SK-N-SH treated with all-trans-retinoic acid at 6 μM for 48 hours (cell line): ENCODE data around the gene CMTM2.
"Not testable (repeated sequence)": the region's sequence is repeated elsewhere in the genome, so short reads cannot be mapped to it uniquely, and the experiment has no call there.

Experiments
- ATAC-seq: fragments of 200-7000 bp; cut with Tn5 transposase; 3 replicates; pipeline ENCODE4 v1.9.1; 2020; ENCODE audit warnings: mild to moderate bottlenecking, moderate library complexity
- BACH2 ChIP-seq: fragments of 250-450 bp; sonication (Bioruptor Pico); IDR thresholded peaks from 2 replicates; pipeline ENCODE4 v1.9.0; 2021; ENCODE audit warnings: mild to moderate bottlenecking, borderline replicate concordance
- CSDC2 ChIP-seq: fragments of 250-450 bp; sonication (Bioruptor Pico); IDR thresholded peaks from 2 replicates; pipeline ENCODE4 v1.5.0; 2020; ENCODE audit warnings: mild to moderate bottlenecking, moderate library complexity
- GLIS3 ChIP-seq: fragments of 250-450 bp; sonication (Bioruptor Pico); IDR thresholded peaks from 2 replicates; pipeline ENCODE4 v1.5.0; 2020; ENCODE audit warnings: mild to moderate bottlenecking, moderate library complexity
- ISL1 ChIP-seq: fragments of 250-450 bp; sonication (Bioruptor Pico); IDR thresholded peaks from 2 replicates; pipeline ENCODE4 v2.1.2; 2022; ENCODE audit warnings: mild to moderate bottlenecking, moderate library complexity
- OSR1 ChIP-seq: fragments of 250-450 bp; sonication (Bioruptor Pico); IDR thresholded peaks from 2 replicates; pipeline ENCODE4 v1.8.0; 2022; ENCODE audit warnings: moderate library complexity, mild to moderate bottlenecking, inconsistent platforms
- PPARA ChIP-seq: fragments of 250-450 bp; sonication (Bioruptor Pico); IDR thresholded peaks from 2 replicates; pipeline ENCODE4 v1.5.0; 2020; ENCODE audit warnings: mild to moderate bottlenecking, borderline replicate concordance
- SNAI2 ChIP-seq: fragments of 250-450 bp; sonication (Bioruptor Pico); IDR thresholded peaks from 2 replicates; pipeline ENCODE4 v1.5.0; 2020; ENCODE audit warnings: mild to moderate bottlenecking, moderate library complexity
- ZC3H10 ChIP-seq: fragments of 250-450 bp; sonication (Bioruptor Pico); IDR thresholded peaks from 2 replicates; pipeline ENCODE4 v1.5.1; 2021; ENCODE audit warnings: mild to moderate bottlenecking, moderate library complexity
- ZFP30 ChIP-seq: fragments of 450-650 bp; formaldehyde crosslinking; IDR thresholded peaks from 2 replicates; pipeline ENCODE4 v1.5.0; 2022; ENCODE audit warnings: mild to moderate bottlenecking, moderate library complexity
- ZNF565 ChIP-seq: fragments of 450-650 bp; formaldehyde crosslinking; conservative IDR thresholded peaks from 2 replicates; pipeline ENCODE4 v1.5.0; 2020; ENCODE audit warnings: low read depth, mild to moderate bottlenecking, moderate library complexity
- ZNF70 ChIP-seq: fragments of 450-650 bp; formaldehyde crosslinking; IDR thresholded peaks from 2 replicates; pipeline ENCODE4 v1.5.0; 2020; ENCODE audit warnings: mild to moderate bottlenecking, moderate library complexity
- ZNF8 ChIP-seq: fragments of 450-650 bp; formaldehyde crosslinking; IDR thresholded peaks from 2 replicates; pipeline ENCODE4 v1.5.0; 2020; ENCODE audit warnings: mild to moderate bottlenecking, moderate library complexity
- TF ChIP-seq, protein P1 (sequence below): fragments of 250-450 bp; sonication (Bioruptor Pico); IDR thresholded peaks from 2 replicates; pipeline ENCODE4 v1.5.1; 2020; ENCODE audit warnings: low read depth, mild to moderate bottlenecking, moderate library complexity
- TF ChIP-seq, protein P2 (sequence below): fragments of 250-450 bp; sonication (Bioruptor Pico); IDR thresholded peaks from 2 replicates; pipeline ENCODE4 v1.8.0; 2021; ENCODE audit warnings: low read depth, mild to moderate bottlenecking, moderate library complexity, borderline replicate concordance
- TF ChIP-seq, protein P3 (sequence below): fragments of 250-450 bp; sonication (Bioruptor Pico); IDR thresholded peaks from 2 replicates; pipeline ENCODE4 v1.8.0; 2020; ENCODE audit warnings: mild to moderate bottlenecking, moderate library complexity, borderline replicate concordance
- TF ChIP-seq, protein P4 (sequence below): fragments of 250-450 bp; sonication (Bioruptor Pico); IDR thresholded peaks from 2 replicates; pipeline ENCODE4 v1.5.1; 2021; ENCODE audit warnings: mild to moderate bottlenecking, moderate library complexity

Gene CMTM2

DNA sequence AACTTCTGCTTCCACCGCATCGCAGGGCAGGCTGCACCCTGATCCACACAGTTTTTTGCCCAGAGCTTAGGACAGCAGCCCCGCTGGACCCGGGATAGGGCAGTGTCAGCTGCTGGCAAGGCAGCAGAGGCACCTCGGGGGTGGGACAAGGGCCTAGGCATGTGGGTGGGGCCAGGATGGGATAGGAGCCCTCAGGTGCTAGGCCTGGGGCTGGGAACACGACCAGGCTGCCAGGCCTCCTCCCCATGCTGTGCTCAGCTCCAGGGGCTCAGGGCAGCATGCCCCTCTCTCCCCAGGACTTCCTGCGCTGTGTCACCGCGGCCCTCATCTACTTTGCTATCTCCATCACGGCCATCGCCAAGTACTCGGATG lies 29.9 kb downstream of the CMTM2 start (continued):
- TF ChIP-seq, protein P1, sequence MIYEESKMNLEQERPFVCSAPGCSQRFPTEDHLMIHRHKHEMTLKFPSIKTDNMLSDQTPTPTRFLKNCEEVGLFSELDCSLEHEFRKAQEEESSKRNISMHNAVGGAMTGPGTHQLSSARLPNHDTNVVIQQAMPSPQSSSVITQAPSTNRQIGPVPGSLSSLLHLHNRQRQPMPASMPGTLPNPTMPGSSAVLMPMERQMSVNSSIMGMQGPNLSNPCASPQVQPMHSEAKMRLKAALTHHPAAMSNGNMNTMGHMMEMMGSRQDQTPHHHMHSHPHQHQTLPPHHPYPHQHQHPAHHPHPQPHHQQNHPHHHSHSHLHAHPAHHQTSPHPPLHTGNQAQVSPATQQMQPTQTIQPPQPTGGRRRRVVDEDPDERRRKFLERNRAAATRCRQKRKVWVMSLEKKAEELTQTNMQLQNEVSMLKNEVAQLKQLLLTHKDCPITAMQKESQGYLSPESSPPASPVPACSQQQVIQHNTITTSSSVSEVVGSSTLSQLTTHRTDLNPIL (CRISPR knock-in tag), result no peak
- TF ChIP-seq, all 23 proteins: peak for 0

DNA sequence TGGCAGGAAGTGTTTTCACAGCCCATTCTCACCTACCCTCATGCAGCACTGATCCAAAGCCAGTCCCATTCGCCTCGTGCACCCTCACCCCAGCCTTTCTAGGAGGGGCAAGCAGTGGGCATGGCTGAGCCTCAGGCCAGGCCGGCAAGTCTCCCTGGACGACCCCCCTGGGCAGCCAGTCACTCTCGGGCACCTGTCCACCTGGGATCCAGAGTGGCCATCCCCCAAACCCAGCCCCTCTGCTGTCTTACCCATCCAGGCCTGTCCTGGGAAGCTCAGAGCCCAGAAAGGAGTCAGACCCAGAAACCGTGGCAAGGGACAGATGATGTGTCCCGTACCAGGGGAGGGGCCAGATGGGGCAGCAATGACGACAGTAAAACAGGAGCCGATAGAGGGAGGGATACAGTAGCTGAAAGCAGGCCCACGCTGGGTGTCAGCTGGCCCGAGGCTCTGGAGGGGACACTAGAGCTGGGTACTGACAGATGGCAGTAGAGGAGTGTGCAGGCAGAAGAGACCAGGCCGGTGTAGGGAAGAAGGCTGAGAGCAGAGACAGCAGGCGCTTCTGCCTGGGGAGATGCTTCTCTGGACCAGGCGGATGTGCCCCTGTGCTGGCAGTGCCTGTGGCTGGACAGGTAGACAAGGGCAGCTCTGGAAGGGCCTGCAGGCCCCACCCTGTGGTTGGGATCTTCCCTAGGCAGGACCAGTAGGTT lies 31.0 kb downstream of the CMTM2 start:
- ATAC-seq, result no peak
- TF ChIP-seq ZNF70 (CRISPR knock-in tag), result no peak
- no peak for TF ChIP-seq SNAI2
- no peak for TF ChIP-seq BACH2
- no peak for TF ChIP-seq PPARA (CRISPR knock-in tag)
- TF ChIP-seq, protein P2, sequence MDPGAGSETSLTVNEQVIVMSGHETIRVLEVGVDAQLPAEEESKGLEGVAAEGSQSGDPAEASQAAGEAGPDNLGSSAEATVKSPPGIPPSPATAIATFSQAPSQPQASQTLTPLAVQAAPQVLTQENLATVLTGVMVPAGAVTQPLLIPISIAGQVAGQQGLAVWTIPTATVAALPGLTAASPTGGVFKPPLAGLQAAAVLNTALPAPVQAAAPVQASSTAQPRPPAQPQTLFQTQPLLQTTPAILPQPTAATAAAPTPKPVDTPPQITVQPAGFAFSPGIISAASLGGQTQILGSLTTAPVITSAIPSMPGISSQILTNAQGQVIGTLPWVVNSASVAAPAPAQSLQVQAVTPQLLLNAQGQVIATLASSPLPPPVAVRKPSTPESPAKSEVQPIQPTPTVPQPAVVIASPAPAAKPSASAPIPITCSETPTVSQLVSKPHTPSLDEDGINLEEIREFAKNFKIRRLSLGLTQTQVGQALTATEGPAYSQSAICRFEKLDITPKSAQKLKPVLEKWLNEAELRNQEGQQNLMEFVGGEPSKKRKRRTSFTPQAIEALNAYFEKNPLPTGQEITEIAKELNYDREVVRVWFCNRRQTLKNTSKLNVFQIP (CRISPR knock-in tag), result no peak
- TF ChIP-seq CSDC2 (CRISPR knock-in tag), result no peak
- no peak for TF ChIP-seq OSR1 (CRISPR knock-in tag)
- TF ChIP-seq, protein P3, sequence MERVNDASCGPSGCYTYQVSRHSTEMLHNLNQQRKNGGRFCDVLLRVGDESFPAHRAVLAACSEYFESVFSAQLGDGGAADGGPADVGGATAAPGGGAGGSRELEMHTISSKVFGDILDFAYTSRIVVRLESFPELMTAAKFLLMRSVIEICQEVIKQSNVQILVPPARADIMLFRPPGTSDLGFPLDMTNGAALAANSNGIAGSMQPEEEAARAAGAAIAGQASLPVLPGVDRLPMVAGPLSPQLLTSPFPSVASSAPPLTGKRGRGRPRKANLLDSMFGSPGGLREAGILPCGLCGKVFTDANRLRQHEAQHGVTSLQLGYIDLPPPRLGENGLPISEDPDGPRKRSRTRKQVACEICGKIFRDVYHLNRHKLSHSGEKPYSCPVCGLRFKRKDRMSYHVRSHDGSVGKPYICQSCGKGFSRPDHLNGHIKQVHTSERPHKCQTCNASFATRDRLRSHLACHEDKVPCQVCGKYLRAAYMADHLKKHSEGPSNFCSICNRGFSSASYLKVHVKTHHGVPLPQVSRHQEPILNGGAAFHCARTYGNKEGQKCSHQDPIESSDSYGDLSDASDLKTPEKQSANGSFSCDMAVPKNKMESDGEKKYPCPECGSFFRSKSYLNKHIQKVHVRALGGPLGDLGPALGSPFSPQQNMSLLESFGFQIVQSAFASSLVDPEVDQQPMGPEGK, result no peak
- TF ChIP-seq ISL1 (CRISPR knock-in tag), result no peak
- no peak for TF ChIP-seq GLIS3 (CRISPR knock-in tag)
- TF ChIP-seq, protein P1 (CRISPR knock-in tag), result no peak
- no peak for TF ChIP-seq ZNF565 (CRISPR knock-in tag)

DNA sequence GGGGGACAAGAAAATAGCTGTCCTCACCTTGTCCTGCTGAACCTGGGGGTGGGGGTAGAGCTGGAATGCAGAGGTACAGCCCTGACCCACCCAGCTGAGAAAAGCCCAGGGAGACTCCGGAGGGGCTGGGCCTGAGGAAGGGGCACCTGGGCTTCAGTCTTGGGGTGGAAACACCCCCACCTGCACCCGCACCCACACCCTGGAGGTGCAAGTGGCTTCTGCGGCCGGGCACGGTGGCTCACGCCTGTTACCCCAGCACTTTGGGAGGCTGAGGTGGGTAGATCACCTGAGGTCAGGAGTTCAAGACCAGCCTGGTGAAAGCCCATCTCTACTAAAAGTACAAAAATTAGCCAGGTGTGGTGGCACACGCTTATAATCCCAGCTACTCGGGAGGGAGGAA lies 32.6 kb downstream of the CMTM2 start:
- ATAC-seq, result not testable (repeated sequence)

DNA sequence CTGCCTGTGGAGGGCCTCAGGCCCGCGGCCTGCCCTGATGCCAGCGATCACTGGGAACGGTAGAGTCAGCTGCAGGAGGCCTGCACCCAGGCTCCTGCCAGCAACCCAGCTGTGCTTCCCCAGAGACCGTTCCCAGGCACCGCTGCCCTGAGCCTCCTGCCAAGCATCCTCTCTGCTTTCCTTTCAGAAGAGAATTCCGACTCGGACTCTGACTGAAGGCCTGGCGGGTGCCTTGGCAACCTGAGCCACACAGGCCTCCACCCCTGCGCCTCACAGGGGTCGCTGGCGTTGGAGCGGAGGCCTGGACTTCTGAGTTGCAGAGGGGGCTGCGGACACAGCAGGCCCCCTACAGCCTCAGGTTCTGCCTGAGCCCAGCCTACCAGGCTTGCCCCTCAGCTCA lies 33.2 kb downstream of the CMTM2 start:
- TF ChIP-seq OSR1 (CRISPR knock-in tag), result no peak
- no peak for TF ChIP-seq ZFP30 (CRISPR knock-in tag)
- no peak for TF ChIP-seq ZC3H10 (CRISPR knock-in tag)
- no peak for TF ChIP-seq CSDC2 (CRISPR knock-in tag)
- TF ChIP-seq ZNF8 (CRISPR knock-in tag), result no peak
- TF ChIP-seq, protein P1 (CRISPR knock-in tag), result no peak
- TF ChIP-seq ISL1 (CRISPR knock-in tag), result no peak
- no peak for TF ChIP-seq BACH2
- TF ChIP-seq, protein P4, sequence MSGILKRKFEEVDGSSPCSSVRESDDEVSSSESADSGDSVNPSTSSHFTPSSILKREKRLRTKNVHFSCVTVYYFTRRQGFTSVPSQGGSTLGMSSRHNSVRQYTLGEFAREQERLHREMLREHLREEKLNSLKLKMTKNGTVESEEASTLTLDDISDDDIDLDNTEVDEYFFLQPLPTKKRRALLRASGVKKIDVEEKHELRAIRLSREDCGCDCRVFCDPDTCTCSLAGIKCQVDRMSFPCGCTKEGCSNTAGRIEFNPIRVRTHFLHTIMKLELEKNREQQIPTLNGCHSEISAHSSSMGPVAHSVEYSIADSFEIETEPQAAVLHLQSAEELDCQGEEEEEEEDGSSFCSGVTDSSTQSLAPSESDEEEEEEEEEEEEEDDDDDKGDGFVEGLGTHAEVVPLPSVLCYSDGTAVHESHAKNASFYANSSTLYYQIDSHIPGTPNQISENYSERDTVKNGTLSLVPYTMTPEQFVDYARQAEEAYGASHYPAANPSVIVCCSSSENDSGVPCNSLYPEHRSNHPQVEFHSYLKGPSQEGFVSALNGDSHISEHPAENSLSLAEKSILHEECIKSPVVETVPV (CRISPR knock-in tag), result no peak
- no peak for TF ChIP-seq ZNF70 (CRISPR knock-in tag)
- TF ChIP-seq, protein P3, result no peak
- TF ChIP-seq, all 23 proteins: peak for 0
- ATAC-seq, result no peak
